ENCODE measurements around the gene KDM1A. TPM values are rescaled to one million over a fixed set of nuclear protein-coding genes. Genes with fewer than 3 reads are reported as not detected.

KDM1A gene
- total and polyA plus RNA-seq, 9 of the 15 experiments (the other 6 are each of a cell fraction or from before 2014, with no cell fraction given): 59.2 to 181 (median 168) TPM

DNA sequence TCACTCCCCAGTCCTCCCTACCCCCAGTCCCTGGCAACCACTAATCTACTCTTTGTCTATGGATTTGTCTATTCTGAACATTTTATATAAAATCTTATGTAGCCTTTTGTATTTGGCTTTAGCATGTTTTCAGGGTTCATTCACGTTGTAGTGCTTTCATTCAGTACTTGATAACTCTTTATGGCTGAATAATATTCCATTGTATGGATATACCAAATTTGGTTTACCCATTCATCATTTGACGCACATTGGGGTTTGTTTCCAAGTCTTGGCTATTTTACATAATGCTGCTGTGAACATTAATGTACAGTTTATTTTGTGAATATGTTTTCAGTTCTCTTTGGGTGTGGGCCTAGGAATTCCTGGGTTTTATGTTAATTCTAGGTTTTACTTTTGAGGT lies 2.6 kb downstream of the KDM1A start:
- Histone ChIP-seq H3K27ac (ENCODE audit: extremely low read depth, low read depth, low read length) (no peak overlapping the region), H3K9ac (ENCODE audit: insufficient read depth in 1 of 2, low read depth in 2 of 2, low read length in 2 of 2) (no peak overlapping the region), H3K9me3 (replicated peaks; ENCODE audit: control insufficient read depth, insufficient read depth, low read depth, low read length) (peaks cover 14% of the 10 kb centered on the region; the same call in 1 of the 2 replicates), H4K20me1 (replicated peaks; ENCODE audit: control insufficient read depth, insufficient read depth, low read length) (peaks cover 3% of the 10 kb centered on the region; the same call in 1 of the 2 replicates), H3K4me3 (no peak overlapping the region; the same call in 1 of the 2 replicates), H3K36me3 (ENCODE audit: control insufficient read depth, insufficient read depth, low read length) (peaks cover 13% of the 10 kb centered on the region; the same call in 2 of the 3 replicates), H3K4me2 (ENCODE audit: insufficient read depth, low read length) (0 out of 2 replicates have a peak overlapping the region, but pooled peaks have one; percentile 96), H2AFZ (ENCODE audit: low read depth, low read length) (no peak overlapping the region), H3K9me1 (ENCODE audit: control insufficient read depth, insufficient read depth, low read length) (no peaks in the 10 kb centered on the region), H3K27me3 (ENCODE audit: control insufficient read depth in 2 of 2, insufficient read depth in 2 of 2, low read length in 2 of 2) (no peaks in the 10 kb centered on the region), H3K4me1 (replicated peaks in 1 of 2; ENCODE audit: control insufficient read depth in 2 of 2, insufficient read depth in 2 of 2, low read length in 2 of 2) (peaks cover 10 to 11% of the 10 kb centered on the region in 2 experiments), H3K79me2 (ENCODE audit: control insufficient read depth, insufficient read depth, low read length) (peaks cover 80% of the 10 kb centered on the region)
- 69% methylated on average over 2 of the region's 2 CpGs for WGBS (ENCODE audit: insufficient coverage, low coverage, missing lambda C conversion rate)
- in situ Hi-C loops (cut with MboI) (no loop called here), intact Hi-C loops (cut with micrococcal nuclease) (no loop called here)
- ChIA-PET CTCF (ENCODE audit: low intra/inter-chr PET ratio) (no interaction called here), POLR2A (no interaction called here)
- FAIRE-seq (no peak), ATAC-seq (no peak), DNase-seq (ENCODE audit: extremely low read depth in 1 of 4, low spot score in 3 of 4) (no peak)
- no TSS peak for BruUV-seq (replicated peaks)
- TF ChIP-seq XRCC3 (IDR thresholded peaks at IDR 0.05) (peak; percentile 38; the same call in 1 of the 2 replicates), SRSF1 (IDR thresholded peaks at IDR 0.05; ENCODE audit: low read depth, low read length) (no peak), ZNF785 (CRISPR knock-in tag; IDR thresholded peaks at IDR 0.05) (no peak), TRIM28 (IDR thresholded peaks at IDR 0.05) (peak; percentile 35; the same call in 1 of the 2 replicates), ZFP1 (CRISPR knock-in tag; IDR thresholded peaks at IDR 0.05) (no peak), NFRKB (IDR thresholded peaks at IDR 0.05; ENCODE audit: low read depth) (no peak), BCLAF1 (IDR thresholded peaks at IDR 0.05; ENCODE audit: borderline replicate concordance in 1 of 2, control insufficient read depth in 1 of 2, low read depth in 2 of 2, low read length in 1 of 2) (0 out of 4 replicates have a peak, but pooled peaks of 1 of the 2 experiments have one; percentile 24), CBX3 (IDR thresholded peaks at IDR 0.05; ENCODE audit: borderline replicate concordance in 1 of 2, low read length in 2 of 2) (peak in 1 of 2 experiments; percentile 54; a peak in 1 of 3 replicates), CEBPG (CRISPR knock-in tag; IDR thresholded peaks at IDR 0.05) (no peak), CEBPG (tag; conservative IDR thresholded peaks at IDR 0.05 in 1 of 2, IDR thresholded peaks at IDR 0.05 in 1 of 2) (no peak), TAF9B (IDR thresholded peaks at IDR 0.05; ENCODE audit: partially characterized antibody) (no peak)
- TF ChIP-seq, protein P1, sequence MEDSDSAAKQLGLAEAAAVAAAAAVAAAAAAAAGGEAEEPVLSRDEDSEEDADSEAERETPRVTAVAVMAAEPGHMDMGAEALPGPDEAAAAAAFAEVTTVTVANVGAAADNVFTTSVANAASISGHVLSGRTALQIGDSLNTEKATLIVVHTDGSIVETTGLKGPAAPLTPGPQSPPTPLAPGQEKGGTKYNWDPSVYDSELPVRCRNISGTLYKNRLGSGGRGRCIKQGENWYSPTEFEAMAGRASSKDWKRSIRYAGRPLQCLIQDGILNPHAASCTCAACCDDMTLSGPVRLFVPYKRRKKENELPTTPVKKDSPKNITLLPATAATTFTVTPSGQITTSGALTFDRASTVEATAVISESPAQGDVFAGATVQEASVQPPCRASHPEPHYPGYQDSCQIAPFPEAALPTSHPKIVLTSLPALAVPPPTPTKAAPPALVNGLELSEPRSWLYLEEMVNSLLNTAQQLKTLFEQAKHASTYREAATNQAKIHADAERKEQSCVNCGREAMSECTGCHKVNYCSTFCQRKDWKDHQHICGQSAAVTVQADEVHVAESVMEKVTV (CRISPR knock-in tag; IDR thresholded peaks at IDR 0.05): no peak

All from K562 (cell line).